ENCODE data around the gene FAM184B. TPM values are rescaled to one million over a fixed set of nuclear protein-coding genes. Genes with fewer than 3 reads are reported as not detected.

The FAM184B gene
- total and polyA plus RNA-seq, 2 of the 4 experiments (the other 2 are of a cell fraction): 0.07 to 0.18 TPM

DNA sequence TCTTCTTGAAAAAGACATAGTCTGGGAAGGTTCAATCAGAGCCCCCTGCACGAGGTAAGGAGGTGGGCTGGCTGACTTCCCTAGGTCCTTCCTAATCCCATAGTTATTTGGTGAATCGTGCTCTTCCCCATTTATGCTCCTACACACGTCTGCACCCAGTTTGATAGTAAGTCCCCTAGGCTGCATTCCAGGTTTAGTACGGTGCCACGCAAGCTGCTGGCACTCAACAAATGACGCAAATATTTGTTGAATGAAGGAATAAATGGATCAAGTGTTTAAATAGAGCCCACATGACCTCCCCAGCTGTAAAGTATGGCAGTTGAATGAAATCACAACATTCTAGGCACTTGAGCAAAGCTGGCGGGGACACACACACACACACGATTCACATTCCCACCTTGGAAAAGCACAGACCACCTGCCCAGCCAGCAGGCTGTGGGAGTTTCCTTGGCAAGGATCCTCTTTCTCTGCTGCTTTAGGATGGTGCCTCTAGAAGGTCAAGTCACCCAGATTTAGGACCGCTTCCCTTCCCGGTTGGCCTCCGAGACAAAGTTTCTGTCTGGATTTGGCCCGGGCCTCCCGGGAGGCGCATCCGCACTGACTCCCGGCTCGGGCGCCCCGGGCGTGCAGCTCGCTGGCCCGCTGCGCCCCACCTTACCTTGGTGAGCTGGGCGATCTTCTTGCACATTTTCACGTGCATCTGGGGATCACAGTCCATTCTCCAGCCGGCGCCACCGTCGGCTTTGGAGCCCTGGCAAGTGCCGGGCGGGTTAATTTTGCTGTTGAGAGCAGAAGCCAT lies 721 bp downstream of the FAM184B start:
- no peaks in the 10 kb centered on the region for H3K9me1 ChIP-seq (ENCODE audit: insufficient read depth, low read length)
- no peak overlapping the region for H3K18ac ChIP-seq (ENCODE audit: low read depth, low read length)
- no peak overlapping the region for H4K8ac ChIP-seq (ENCODE audit: low read depth in 2 of 2, low read length in 2 of 2)
- ChIA-PET CTCF (interaction anchor here (1.1 kb wide), 1 partner anchor 29 kb away, joined by 3 read pairs; the partner anchor contains the start of gene DCAF16), POLR2A (ENCODE audit: unreplicated experiment) (no interaction called here)
- H3K36me3 ChIP-seq (ENCODE audit: control insufficient read depth, insufficient read depth, low read length): no peaks in the 10 kb centered on the region
- H3K4me3 ChIP-seq (ENCODE audit: insufficient read depth, low read depth, low read length): peak overlapping the region; percentile 18
- H3K79me1 ChIP-seq (ENCODE audit: low read depth in 1 of 2, low read length in 2 of 2): no peaks in the 10 kb centered on the region
- H2AK5ac ChIP-seq (ENCODE audit: low read depth, low read length): no peak overlapping the region
- no peaks in the 10 kb centered on the region for H4K20me1 ChIP-seq (ENCODE audit: insufficient read depth, low read length)
- H3K9me3 ChIP-seq (ENCODE audit: control insufficient read depth, insufficient read depth, low read length): no peaks in the 10 kb centered on the region
- H3K4me1 ChIP-seq (ENCODE audit: control insufficient read depth, insufficient read depth, low read length): peaks cover 5% of the 10 kb centered on the region; the same call in 1 of the 2 replicates
- intact Hi-C loops (cut with micrococcal nuclease): no loop called here
- H4K5ac ChIP-seq (ENCODE audit: low read depth, low read length): no peak overlapping the region
- no peak overlapping the region for H2BK15ac ChIP-seq (ENCODE audit: low read depth, low read length)
- H3K14ac ChIP-seq (replicated peaks; ENCODE audit: low read depth, low read length): no peak overlapping the region
- 0 out of 2 replicates have a peak overlapping the region, but pooled peaks have one; percentile 64 for H3K23ac ChIP-seq (ENCODE audit: low read depth, low read length)
- H3K56ac ChIP-seq (ENCODE audit: extremely low read depth, insufficient read depth, low read length): no peak overlapping the region
- H3K27ac ChIP-seq (ENCODE audit: insufficient read depth, low read length): no peak overlapping the region
- no peak overlapping the region for H4K91ac ChIP-seq (ENCODE audit: insufficient read depth, low read depth, low read length)
- peaks cover 24% of the 10 kb centered on the region for H3K27me3 ChIP-seq (ENCODE audit: control insufficient read depth, insufficient read depth, low read length)
- no peak overlapping the region for H2BK20ac ChIP-seq (ENCODE audit: low read depth, low read length)
- in situ Hi-C loops (cut with MboI; ENCODE audit: low sequenced_read_pairs): no loop called here
- H2BK5ac ChIP-seq (ENCODE audit: low read depth, low read length, poor library complexity, severe bottlenecking): no peak overlapping the region
- peak overlapping the region; percentile 44 for H2AK9ac ChIP-seq (replicated peaks; ENCODE audit: low read depth, low read length, poor library complexity)
- no peak overlapping the region for H3K4ac ChIP-seq (ENCODE audit: low read depth, low read length)
- ATAC-seq (ENCODE audit: low read depth): peak; percentile 39
- peak overlapping the region; percentile 69 for H2AFZ ChIP-seq (replicated peaks; ENCODE audit: low read length, poor library complexity)
- TF ChIP-seq MAZ (IDR thresholded peaks at IDR 0.05; ENCODE audit: borderline replicate concordance, low read depth, low read length) (no peak), SMC3 (IDR thresholded peaks at IDR 0.05; ENCODE audit: low read depth, low read length) (no peak), NFE2L2 (IDR thresholded peaks at IDR 0.05; ENCODE audit: low read depth, low read length) (no peak), RFX5 (IDR thresholded peaks at IDR 0.05; ENCODE audit: low read depth, low read length) (no peak), FOS (IDR thresholded peaks at IDR 0.05; ENCODE audit: low read depth, low read length) (no peak)
- TF ChIP-seq, protein P1, sequence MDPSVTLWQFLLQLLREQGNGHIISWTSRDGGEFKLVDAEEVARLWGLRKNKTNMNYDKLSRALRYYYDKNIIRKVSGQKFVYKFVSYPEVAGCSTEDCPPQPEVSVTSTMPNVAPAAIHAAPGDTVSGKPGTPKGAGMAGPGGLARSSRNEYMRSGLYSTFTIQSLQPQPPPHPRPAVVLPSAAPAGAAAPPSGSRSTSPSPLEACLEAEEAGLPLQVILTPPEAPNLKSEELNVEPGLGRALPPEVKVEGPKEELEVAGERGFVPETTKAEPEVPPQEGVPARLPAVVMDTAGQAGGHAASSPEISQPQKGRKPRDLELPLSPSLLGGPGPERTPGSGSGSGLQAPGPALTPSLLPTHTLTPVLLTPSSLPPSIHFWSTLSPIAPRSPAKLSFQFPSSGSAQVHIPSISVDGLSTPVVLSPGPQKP (IDR thresholded peaks at IDR 0.05; ENCODE audit: borderline replicate concordance, low read depth, low read length): no peak
- 6% methylated on average over 4 of the region's 31 CpGs; no CpG with 5 or more reads in 1 of the 2 experiments for WGBS, 2 experiments (ENCODE audit: extremely low coverage in 2 of 2, insufficient read length in 1 of 2)
- H2BK120ac ChIP-seq (ENCODE audit: low read depth, low read length): no peak overlapping the region
- peak overlapping the region; percentile 71 for H3K4me2 ChIP-seq (ENCODE audit: low read depth, low read length)
- no TSS peak for BruUV-seq (replicated peaks)
- DNase-seq: peak; percentile 47
- dilution Hi-C loops (cut with HindIII; ENCODE audit: low sequenced_read_pairs, unreplicated experiment): no loop called here
- no peak overlapping the region for H3K9ac ChIP-seq (ENCODE audit: low read depth, low read length)
